ENCODE measurements around the gene CFAP91.

GRCh38 chr3:119676771-119677640 lies 25.8 kb upstream of the CFAP91 start, which contains the start of gene COX17:
- TF ChIP-seq CTCF (IDR thresholded peaks at IDR 0.05) (no peak), EZH2 (IDR thresholded peaks at IDR 0.05) (no peak), EZH2phosphoT487 (IDR thresholded peaks at IDR 0.05) (no peak)

All from neural progenitor cell (in vitro differentiated cells).